GM11168 (cell line): ENCODE data around the gene FAM118B.
"Not testable (repeated sequence)": the region's sequence is repeated elsewhere in the genome, so short reads cannot be mapped to it uniquely, and the experiment has no call there.

Experiments
- in situ Hi-C: fragments of 300-500 bp; cut with MboI; formaldehyde crosslinking; loops from one replicate; pipeline ENCODE4 v1.12.0; 2022; ENCODE audit warnings: low sequenced_read_pairs; ENCODE audit not compliant: unreplicated experiment

Gene FAM118B

GRCh38 chr11:126214441-126214840, 2.9 kb downstream of the FAM118B start:
- in situ Hi-C loops, result no loop called here

GRCh38 chr11:126214841-126215240, 3.3 kb downstream of the FAM118B start:
- in situ Hi-C loops, result no loop called here

GRCh38 chr11:126216526-126217305, 5.1 kb downstream of the FAM118B start:
- in situ Hi-C loops, result no loop called here

- in situ Hi-C loops, result no loop called here
Measured at GRCh38 chr11:126217491-126217890, 5.9 kb downstream of the FAM118B start.

GRCh38 chr11:126219547-126219946, 8.0 kb downstream of the FAM118B start:
- in situ Hi-C loops, result no loop called here

GRCh38 chr11:126224647-126225294, 13.2 kb downstream of the FAM118B start:
- in situ Hi-C loops, result no loop called here

- in situ Hi-C loops, result no loop called here
Measured at GRCh38 chr11:126225295-126225665, 13.7 kb downstream of the FAM118B start.

GRCh38 chr11:126226334-126227084, 14.9 kb downstream of the FAM118B start:
- in situ Hi-C loops, result no loop called here

- in situ Hi-C loops, result no loop called here
Measured at GRCh38 chr11:126229858-126230540, 18.4 kb downstream of the FAM118B start.

GRCh38 chr11:126231725-126232459, 20.3 kb downstream of the FAM118B start:
- in situ Hi-C loops, result no loop called here

GRCh38 chr11:126232683-126233082, 21.1 kb downstream of the FAM118B start:
- in situ Hi-C loops, result no loop called here

GRCh38 chr11:126233391-126233790, 21.8 kb downstream of the FAM118B start:
- in situ Hi-C loops, result no loop called here

- in situ Hi-C loops, result no loop called here
Measured at GRCh38 chr11:126246636-126247035, 35.1 kb downstream of the FAM118B start.

GRCh38 chr11:126253265-126253664, 41.7 kb downstream of the FAM118B start:
- in situ Hi-C loops, result no loop called here

- in situ Hi-C loops, result no loop called here
Measured at GRCh38 chr11:126254819-126255218, 43.2 kb downstream of the FAM118B start.

GRCh38 chr11:126255507-126255906, 43.9 kb downstream of the FAM118B start:
- in situ Hi-C loops, result not testable (repeated sequence)

GRCh38 chr11:126256216-126256615, 44.6 kb downstream of the FAM118B start:
- in situ Hi-C loops, result no loop called here

- in situ Hi-C loops, result no loop called here
Measured at GRCh38 chr11:126257144-126257543, 45.6 kb downstream of the FAM118B start.

GRCh38 chr11:126257764-126258163, 46.2 kb downstream of the FAM118B start:
- in situ Hi-C loops, result no loop called here

GRCh38 chr11:126262216-126262615, 50.6 kb downstream of the FAM118B start:
- in situ Hi-C loops, result no loop called here
